Measurements from ENCODE around the gene MRPL36.

GRCh38 chr5:1796371-1797102, 3.1 kb downstream of the MRPL36 start:
- TF ChIP-seq CTCF (conservative IDR thresholded peaks at IDR 0.05) (no peak), EZH2 (IDR thresholded peaks at IDR 0.05; ENCODE audit: low read depth) (no peak)
